Mucosa of descending colon (tissue), 3 donors: ENCODE measurements around the gene EIF4EBP2. TPM values are rescaled to one million over a fixed set of nuclear protein-coding genes. Genes with fewer than 3 reads are reported as not detected.
A peak's percentile ranks its signal among the peaks of the same experiment; 100 is the strongest.

ENCODE experiments used
- ATAC-seq: fragments of 200-7000 bp; cut with Tn5 transposase; one replicate; pipeline ENCODE4 v1.9.1; 2020; ENCODE audit warnings: mild to moderate bottlenecking, moderate library complexity
- DNase-seq, 3 donors: peaks; one replicate each; pipeline ENCODE4 v3.0.0-alpha.2; 2020
- H3K36me3 ChIP-seq: fragments of 200-600 bp; one replicate; pipeline ENCODE4 v1.8.0; 2021; ENCODE audit warnings: low read depth, mild to moderate bottlenecking
- H3K4me1 ChIP-seq: fragments of 200-600 bp; one replicate; pipeline ENCODE4 v1.8.0; 2021; ENCODE audit warnings: low read depth, mild to moderate bottlenecking
- H3K4me3 ChIP-seq: fragments of 200-600 bp; one replicate; pipeline ENCODE4 v1.8.0; 2021; ENCODE audit warnings: mild to moderate bottlenecking
- H3K9me3 ChIP-seq: fragments of 200-600 bp; one replicate; pipeline ENCODE4 v1.8.0; 2021; ENCODE audit warnings: mild to moderate bottlenecking
- CTCF ChIP-seq: fragments of 200-600 bp; IDR thresholded peaks from one replicate; pipeline ENCODE4 v1.8.0; 2022; ENCODE audit warnings: antibody characterized with exemption, mild to moderate bottlenecking
- intact Hi-C, 2 donors: fragments of 100-400 bp; cut with DNase I in 1 of 2; cut with micrococcal nuclease in 1 of 2; formaldehyde crosslinking; loops; one replicate each; pipeline versions ENCODE4 v1.11.0 to v1.11.1; 2022; cut with DNase I, micrococcal nuclease
- total RNA-seq, 3 donors: library from RNA; stranded (reverse); fragmentation: NEBNext Ultra II Directional in 2 of 3; extraction: Animal tissue kit (Norgen Biotek cat#: 25700) in 2 of 3; gene quantifications; one replicate each; pipeline versions ENCODE4 v1.2.1 to v1.2.4, GENCODE V29; 2021 to 2023
- donor health status: DM: no; HTN: no; CAD: no; lungs with moderate emphysema.
- donor health status: DM: no; HTN: no; CAD: no.
- donor health status: DM: no; HTN: yes; CAD: no.

Gene EIF4EBP2
- total RNA-seq, 3 donors from 2014 or later: 88.1 to 131 (median 105) TPM

GRCh38 chr10:70399177-70399576, 4.8 kb upstream of the EIF4EBP2 start:
- intact Hi-C loops: no loop called here
- TF ChIP-seq CTCF: no peak
- ATAC-seq (no peak), DNase-seq (no peak)
- Histone ChIP-seq H3K4me3 (no peak overlapping the region), H3K9me3 (no peaks in the 10 kb centered on the region), H3K36me3 (peaks cover 5% of the 10 kb centered on the region), H3K4me1 (peaks cover 5% of the 10 kb centered on the region)

- intact Hi-C loops: no loop called here
- H3K4me3 ChIP-seq: peak overlapping the region; percentile 98
- no peak for TF ChIP-seq CTCF
- ATAC-seq (no peak), DNase-seq (no peak)
- no peaks in the 10 kb centered on the region for H3K9me3 ChIP-seq
- H3K36me3 ChIP-seq: peaks cover 8% of the 10 kb centered on the region
- H3K4me1 ChIP-seq: peaks cover 21% of the 10 kb centered on the region
Measured at GRCh38 chr10:70403483-70404035, 386 bp upstream of the EIF4EBP2 start.

- no peak for TF ChIP-seq CTCF
- no peaks in the 10 kb centered on the region for H3K9me3 ChIP-seq
- intact Hi-C loops: no loop called here
- peak overlapping the region; percentile 98 for H3K4me3 ChIP-seq
- DNase-seq: peak in 1 of 3 donors; percentile 56
- no peak for ATAC-seq
- peaks cover 21% of the 10 kb centered on the region for H3K4me1 ChIP-seq
- H3K36me3 ChIP-seq: peaks cover 8% of the 10 kb centered on the region
Measured at GRCh38 chr10:70404787-70405036, 767 bp downstream of the EIF4EBP2 start.

- Histone ChIP-seq H3K4me3 (peak overlapping the region; percentile 98), H3K9me3 (no peaks in the 10 kb centered on the region), H3K4me1 (peaks cover 21% of the 10 kb centered on the region), H3K36me3 (peaks cover 8% of the 10 kb centered on the region)
- TF ChIP-seq CTCF: no peak
- intact Hi-C loops: no loop called here
- ATAC-seq (peak; percentile 78), DNase-seq (peak; percentile 73 to 86 (median 74))
Measured at GRCh38 chr10:70405037-70405824, 1.3 kb downstream of the EIF4EBP2 start.

GRCh38 chr10:70409772-70410171, 5.8 kb downstream of the EIF4EBP2 start:
- H3K4me1 ChIP-seq: peaks cover 28% of the 10 kb centered on the region
- intact Hi-C loops: no loop called here

More at GRCh38 chr10:70409772-70410171, 5.8 kb downstream of the EIF4EBP2 start:
- Histone ChIP-seq H3K36me3 (peaks cover 3% of the 10 kb centered on the region), H3K9me3 (no peaks in the 10 kb centered on the region), H3K4me3 (no peak overlapping the region)
- ATAC-seq (no peak), DNase-seq (no peak)
- TF ChIP-seq CTCF: no peak
